ENCODE measurements around the gene GMDS. TPM values are rescaled to one million over a fixed set of nuclear protein-coding genes. Genes with fewer than 3 reads are reported as not detected.

GMDS gene
- polyA plus RNA-seq, 1 of the 3 experiments (the other 2 are of a cell fraction), result 12.3 TPM

GRCh38 chr6:1893470-1894130, 351.8 kb downstream of the GMDS start (continued):
- TF ChIP-seq PBX3 (IDR thresholded peaks at IDR 0.05) (no peak), JUND (IDR thresholded peaks at IDR 0.05) (no peak), USF1 (IDR thresholded peaks at IDR 0.05; ENCODE audit: borderline replicate concordance, low read depth) (no peak), EZH2phosphoT487 (IDR thresholded peaks at IDR 0.05; ENCODE audit: borderline replicate concordance, low read depth) (no peak), ZBTB33 (IDR thresholded peaks at IDR 0.05; ENCODE audit: borderline replicate concordance, low read depth) (no peak), USF2 (IDR thresholded peaks at IDR 0.05; ENCODE audit: borderline replicate concordance, low read depth, low read length) (no peak), FOXJ3 (CRISPR knock-in tag; IDR thresholded peaks at IDR 0.05) (no peak), POLR2AphosphoS5 (IDR thresholded peaks at IDR 0.05; ENCODE audit: low read depth, low read length) (no peak), GATA2 (CRISPR knock-in tag; IDR thresholded peaks at IDR 0.05) (0 out of 2 replicates have a peak, but pooled peaks have one; percentile 30), RCOR1 (IDR thresholded peaks at IDR 0.05; ENCODE audit: low read length) (no peak), RAD21 (IDR thresholded peaks at IDR 0.05; ENCODE audit: low read length) (peak; percentile 63)

GRCh38 chr6:1892716-1893115, 352.7 kb downstream of the GMDS start:
- Histone ChIP-seq H3K27me3 (ENCODE audit: insufficient read depth) (no peaks in the 10 kb centered on the region), H3K4me1 (ENCODE audit: control insufficient read depth in 1 of 2, insufficient read depth in 2 of 2, low read depth in 1 of 2, low read length in 1 of 2) (peaks cover 0 to 6% of the 10 kb centered on the region in 2 experiments; a peak in 1 of 4 replicates), H3K4me3 (ENCODE audit: low read depth in 2 of 2, low read length in 1 of 2) (no peak overlapping the region), H2AFZ (ENCODE audit: low read depth) (no peak overlapping the region), H3K9me3 (no peaks in the 10 kb centered on the region), H3K9ac (no peak overlapping the region), H3K9me2 (no peaks in the 10 kb centered on the region), H3K79me2 (ENCODE audit: insufficient read depth) (no peaks in the 10 kb centered on the region), H3F3A (replicated peaks; ENCODE audit: insufficient read depth) (no peaks in the 10 kb centered on the region), H3K27ac (ENCODE audit: low read depth in 2 of 2, low read length in 1 of 2) (no peak overlapping the region), H3K36me3 (replicated peaks in 1 of 2; ENCODE audit: control insufficient read depth in 1 of 2, insufficient read depth in 2 of 2, low read length in 1 of 2) (no peaks in the 10 kb centered on the region), H4K20me1 (ENCODE audit: insufficient read depth) (no peaks in the 10 kb centered on the region), H3K4me2 (no peak overlapping the region)
- POLR2A ChIA-PET, result no interaction called here
- 92% methylated on average over 6 of the region's 6 CpGs for WGBS (ENCODE audit: low lambda C conversion rate)
- CTCF ChIA-PET, result interaction anchor here (0.9 to 2.1 kb wide), 6 partner anchors 9 to 42 kb away, joined by 3 to 9 read pairs (median 4); no protein-coding TSS in a partner anchor
- TF ChIP-seq GATA2 (CRISPR knock-in tag; IDR thresholded peaks at IDR 0.05) (no peak), YY1 (IDR thresholded peaks at IDR 0.05; ENCODE audit: low read depth) (no peak), TAF1 (IDR thresholded peaks at IDR 0.05; ENCODE audit: borderline replicate concordance, low read depth, low read length) (no peak), IRF3 (IDR thresholded peaks at IDR 0.05; ENCODE audit: low read depth, low read length) (no peak), ZBTB33 (IDR thresholded peaks at IDR 0.05; ENCODE audit: borderline replicate concordance, low read depth) (no peak), EP300 (IDR thresholded peaks at IDR 0.05; ENCODE audit: borderline replicate concordance in 1 of 2, low read depth in 1 of 2, low read length in 1 of 2) (no peak), CHD2 (IDR thresholded peaks at IDR 0.05; ENCODE audit: low read length, partially characterized antibody) (no peak)
- no peak for DNase-seq

Data from SK-N-SH (cell line).